ENCODE data around the gene LAMB4. TPM values are rescaled to one million over a fixed set of nuclear protein-coding genes. Genes with fewer than 3 reads are reported as not detected.

The LAMB4 gene
- polyA plus RNA-seq, 1 experiment, result 0.33 TPM

DNA sequence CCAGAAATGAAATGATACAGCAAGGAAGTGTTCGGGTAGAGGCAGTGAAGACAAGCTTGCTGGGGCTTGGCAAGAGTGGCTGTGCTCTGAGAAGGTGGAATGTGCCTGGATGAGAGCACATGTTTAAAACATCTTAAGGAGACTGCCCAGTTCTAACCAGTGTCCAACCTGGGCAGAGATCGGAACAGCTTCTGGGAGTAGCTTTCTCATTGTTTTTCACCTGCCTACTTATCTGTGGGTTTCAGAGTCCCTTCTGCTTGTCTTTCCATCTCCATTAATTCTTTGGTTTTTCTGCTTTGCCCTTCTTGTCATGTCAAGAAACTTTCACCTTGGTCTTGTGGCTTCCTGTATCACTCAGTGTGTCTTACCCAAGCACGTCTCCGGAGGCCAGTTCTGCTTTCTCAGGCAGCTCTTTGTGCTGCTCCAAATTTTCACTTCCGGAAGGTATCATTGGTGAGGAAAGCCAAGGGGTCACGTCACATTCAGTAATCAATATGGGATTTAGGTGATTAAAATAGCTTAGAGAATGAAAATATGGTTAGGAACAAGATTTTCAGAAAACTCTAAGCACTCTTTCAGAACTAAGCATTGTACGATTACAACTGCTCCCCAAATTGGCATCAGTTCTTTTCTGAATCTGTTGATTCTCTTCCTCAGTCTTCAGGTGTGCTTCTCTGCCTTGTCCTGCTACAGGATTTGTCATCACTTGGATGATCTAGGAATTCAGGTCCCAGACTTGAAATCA is 5.5 kb upstream of the LAMB4 start:
- ChIA-PET POLR2A (no interaction called here), CTCF (interaction anchor here (1.5 kb wide), 1 partner anchor 10 kb away, joined by 7 read pairs; no protein-coding TSS in a partner anchor)
- no peaks in the 10 kb centered on the region for H3K27me3 ChIP-seq (ENCODE audit: control insufficient read depth, insufficient read depth, low read length)
- H3K27ac ChIP-seq (ENCODE audit: low read depth, low read length), result no peak overlapping the region
- no peak for TF ChIP-seq CTCF (IDR thresholded peaks at IDR 0.05; ENCODE audit: low read depth, low read length)
- no peaks in the 10 kb centered on the region for H3K9me3 ChIP-seq (ENCODE audit: control insufficient read depth, insufficient read depth, low read length)
- no peak overlapping the region for H3K4me3 ChIP-seq (ENCODE audit: low read depth, low read length)
- no peak for DNase-seq (ENCODE audit: low read depth, low spot score)

DNA sequence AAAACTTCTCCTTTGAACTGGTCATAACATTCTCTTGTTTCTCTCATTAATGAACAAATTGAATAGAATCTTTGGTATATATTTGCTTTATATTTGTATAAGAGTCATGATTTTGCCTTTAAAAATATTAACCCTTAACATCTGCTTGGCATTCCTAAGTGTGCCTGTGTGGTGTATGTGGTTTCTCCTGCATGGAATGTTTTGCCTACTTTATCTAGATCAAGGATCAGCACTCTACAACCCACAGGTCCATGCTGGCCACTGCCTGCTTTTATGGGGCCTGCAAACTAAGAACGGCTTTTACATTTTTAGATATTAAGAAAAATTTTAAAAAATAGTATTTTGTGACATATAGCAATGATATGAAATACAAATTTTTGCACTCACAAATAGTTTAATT is 4.3 kb upstream of the LAMB4 start:
- ChIA-PET POLR2A (no interaction called here), CTCF (no interaction called here)
- Histone ChIP-seq H3K4me3 (ENCODE audit: low read depth, low read length) (no peak overlapping the region), H3K27ac (ENCODE audit: low read depth, low read length) (no peak overlapping the region), H3K9me3 (ENCODE audit: control insufficient read depth, insufficient read depth, low read length) (no peaks in the 10 kb centered on the region), H3K27me3 (ENCODE audit: control insufficient read depth, insufficient read depth, low read length) (no peaks in the 10 kb centered on the region)
- no peak for TF ChIP-seq CTCF (IDR thresholded peaks at IDR 0.05; ENCODE audit: low read depth, low read length)
- no peak for DNase-seq (ENCODE audit: low read depth, low spot score)

DNA sequence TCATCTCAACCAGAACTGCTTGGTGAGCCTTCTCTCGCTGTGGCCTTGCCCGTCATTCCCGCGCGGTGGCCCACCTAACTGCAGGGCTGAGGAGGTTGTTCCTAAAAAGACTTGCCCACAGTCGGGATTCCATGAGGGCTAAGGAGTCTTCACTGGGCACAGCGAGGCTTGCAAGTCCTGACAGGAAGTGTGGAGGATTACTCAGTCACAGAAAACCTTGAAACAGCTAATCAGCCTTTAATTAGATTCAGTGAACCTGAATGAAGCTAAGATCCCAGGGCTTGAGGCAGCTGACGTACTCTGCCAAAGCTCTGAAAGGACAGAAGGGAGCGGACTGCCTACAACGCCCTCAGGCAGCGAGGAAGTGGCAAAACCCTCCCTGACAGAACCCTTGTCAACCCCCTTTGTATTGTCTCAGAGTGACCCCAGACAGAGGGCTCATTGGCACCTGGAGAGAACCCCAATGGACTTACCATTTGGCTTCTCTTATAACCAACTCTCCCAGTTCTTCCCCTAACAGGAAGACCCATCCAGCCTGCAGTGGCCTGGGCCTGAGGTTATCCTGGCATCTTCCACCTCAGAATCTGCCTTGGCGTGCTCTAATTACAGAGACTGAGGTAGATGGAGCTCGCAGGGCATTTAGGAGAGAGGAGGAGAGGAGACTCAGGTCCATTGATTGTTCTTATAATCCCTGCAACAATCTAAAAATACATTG is 2.5 kb upstream of the LAMB4 start:
- H3K4me3 ChIP-seq (ENCODE audit: low read depth, low read length), result no peak overlapping the region
- H3K27ac ChIP-seq (ENCODE audit: low read depth, low read length), result no peak overlapping the region
- CTCF ChIA-PET, result no interaction called here
- no peak for TF ChIP-seq CTCF (IDR thresholded peaks at IDR 0.05; ENCODE audit: low read depth, low read length)
- H3K27me3 ChIP-seq (ENCODE audit: control insufficient read depth, insufficient read depth, low read length), result no peaks in the 10 kb centered on the region
- no peaks in the 10 kb centered on the region for H3K9me3 ChIP-seq (ENCODE audit: control insufficient read depth, insufficient read depth, low read length)
- DNase-seq (ENCODE audit: low read depth, low spot score), result no peak
- POLR2A ChIA-PET, result no interaction called here

DNA sequence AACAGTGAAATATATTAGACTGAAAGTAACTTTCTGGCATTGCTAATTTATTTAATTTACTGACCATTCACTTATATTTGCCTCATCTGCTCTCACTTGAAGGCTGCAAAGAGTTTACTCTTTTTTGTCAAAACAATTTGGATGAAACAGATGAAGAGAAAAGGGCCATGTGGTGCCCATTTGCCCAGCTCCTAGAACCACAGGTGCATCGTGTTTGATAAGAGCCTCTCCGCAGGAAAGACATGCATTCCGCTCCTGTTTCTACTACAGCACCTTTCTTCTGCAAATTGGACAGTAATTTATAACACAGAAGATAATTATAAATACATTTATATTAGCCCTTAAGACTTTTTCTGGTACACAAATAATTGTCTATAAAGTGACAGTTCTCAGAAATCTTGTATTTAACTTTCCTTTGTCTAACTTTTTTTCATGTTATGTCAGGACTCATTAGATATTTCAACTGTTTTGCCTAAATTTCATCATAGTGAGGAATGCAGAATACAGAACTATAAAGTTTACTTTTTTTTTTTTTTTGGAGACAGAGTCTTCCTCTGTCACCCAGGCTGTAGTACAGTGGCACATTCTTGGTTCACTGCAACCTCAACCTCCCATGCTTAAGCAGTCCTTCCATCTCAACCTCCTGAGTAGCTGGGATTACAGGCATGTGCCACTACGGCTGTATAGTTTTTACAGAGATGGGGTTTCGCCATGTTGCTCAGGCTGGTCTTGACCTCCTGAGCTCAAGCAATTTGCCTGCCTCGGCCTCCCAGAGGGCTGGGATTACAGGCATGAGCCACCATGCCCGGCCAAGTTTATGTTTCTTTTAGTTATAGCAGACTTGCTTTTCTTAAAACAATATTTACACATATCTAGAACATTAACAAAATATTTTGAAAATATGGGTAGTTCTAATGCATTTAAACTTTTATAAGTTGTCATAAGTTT is 869 bp downstream of the LAMB4 start:
- POLR2A ChIA-PET, result interaction anchor here (0.6 to 0.7 kb wide), 2 partner anchors 8 to 35 kb away, joined by 5 to 7 read pairs; no protein-coding TSS in a partner anchor
- H3K4me3 ChIP-seq (ENCODE audit: low read depth, low read length), result no peak overlapping the region
- DNase-seq (ENCODE audit: low read depth, low spot score), result no peak
- no peak for TF ChIP-seq CTCF (IDR thresholded peaks at IDR 0.05; ENCODE audit: low read depth, low read length)
- CTCF ChIA-PET, result no interaction called here
- no peaks in the 10 kb centered on the region for H3K9me3 ChIP-seq (ENCODE audit: control insufficient read depth, insufficient read depth, low read length)
- H3K27ac ChIP-seq (ENCODE audit: low read depth, low read length), result no peak overlapping the region
- H3K27me3 ChIP-seq (ENCODE audit: control insufficient read depth, insufficient read depth, low read length), result no peaks in the 10 kb centered on the region
